H9 (cell line): ENCODE data around the gene HDAC7. TPM values are rescaled to one million over a fixed set of nuclear protein-coding genes. Genes with fewer than 3 reads are reported as not detected.

Experiments
- DNase-seq: peaks from one replicate; pipeline ENCODE4 v3.0.0-alpha.2; 2017
- H2AFZ ChIP-seq: one replicate; pipeline ENCODE4 v1.6.1; 2013; ENCODE audit warnings: mild to moderate bottlenecking, low read length, control low read depth, moderate library complexity
- H2AK5ac ChIP-seq: 2 replicates; pipeline ENCODE4 v1.6.1; 2013; ENCODE audit warnings: low read length, control low read depth, mixed read lengths; ENCODE audit not compliant: insufficient read length
- H2BK120ac ChIP-seq: one replicate; pipeline ENCODE4 v1.6.1; 2013; ENCODE audit warnings: low read depth, mild to moderate bottlenecking, low read length, control low read depth, inconsistent platforms; ENCODE audit not compliant: poor library complexity, severe bottlenecking
- H2BK12ac ChIP-seq: 2 replicates; pipeline ENCODE4 v1.6.1; 2013; ENCODE audit warnings: low read length, control low read depth, mixed read lengths, low read depth; ENCODE audit not compliant: insufficient read length
- H2BK15ac ChIP-seq: 2 replicates; pipeline ENCODE4 v1.6.1; 2013; ENCODE audit warnings: low read depth, low read length, control low read depth
- H2BK20ac ChIP-seq: one replicate; pipeline ENCODE4 v1.6.1; 2013; ENCODE audit warnings: low read depth, mild to moderate bottlenecking, low read length, control low read depth, inconsistent platforms; ENCODE audit not compliant: poor library complexity, severe bottlenecking
- H2BK5ac ChIP-seq: 2 replicates; pipeline ENCODE4 v1.6.1; 2013; ENCODE audit warnings: low read length, control low read depth, mixed read lengths; ENCODE audit not compliant: insufficient read length
- H3K14ac ChIP-seq: 2 replicates; pipeline ENCODE4 v1.6.1; 2013; ENCODE audit warnings: low read length, control low read depth; ENCODE audit not compliant: insufficient read depth
- H3K18ac ChIP-seq: 2 replicates; pipeline ENCODE4 v1.6.1; 2013; ENCODE audit warnings: low read depth, mild to moderate bottlenecking, mixed read lengths, low read length, control low read depth; ENCODE audit not compliant: insufficient read length
- H3K23ac ChIP-seq: 2 replicates; pipeline ENCODE4 v1.6.1; 2013; ENCODE audit warnings: low read length, control low read depth, mixed read lengths, low read depth; ENCODE audit not compliant: insufficient read length
- H3K23me2 ChIP-seq: 2 replicates; pipeline ENCODE4 v1.6.1; 2013; ENCODE audit warnings: low read depth, mild to moderate bottlenecking, mixed read lengths, low read length, control low read depth; ENCODE audit not compliant: insufficient read length, poor library complexity, severe bottlenecking
- H3K27ac ChIP-seq: 2 replicates; pipeline ENCODE4 v1.5.1; 2013; ENCODE audit warnings: low read length, control low read depth, mixed read lengths, low read depth; ENCODE audit not compliant: insufficient read length
- H3K27me3 ChIP-seq: 2 replicates; pipeline ENCODE4 v1.6.1; 2013; ENCODE audit warnings: low read length, control low read depth, inconsistent platforms; ENCODE audit not compliant: insufficient read depth
- H3K4ac ChIP-seq: 2 replicates; pipeline ENCODE4 v1.6.1; 2013; ENCODE audit warnings: low read depth, mild to moderate bottlenecking, control low read depth, inconsistent platforms, low read length, moderate library complexity
- H3K4me1 ChIP-seq: 2 replicates; pipeline ENCODE4 v1.6.1; 2013; ENCODE audit warnings: low read length, control low read depth, inconsistent platforms; ENCODE audit not compliant: insufficient read depth
- H3K4me2 ChIP-seq: 2 replicates; pipeline ENCODE4 v1.6.1; 2013; ENCODE audit warnings: low read length, control low read depth, mixed read lengths; ENCODE audit not compliant: insufficient read length, insufficient read depth
- H3K56ac ChIP-seq: 2 replicates; pipeline ENCODE4 v1.6.1; 2013; ENCODE audit warnings: low read depth, mild to moderate bottlenecking, mixed read lengths, low read length, control low read depth; ENCODE audit not compliant: insufficient read length
- H3K79me1 ChIP-seq: 2 replicates; pipeline ENCODE4 v1.6.1; 2013; ENCODE audit warnings: low read depth, mild to moderate bottlenecking, moderate library complexity, low read length, control low read depth, inconsistent platforms; ENCODE audit not compliant: insufficient read depth, poor library complexity, severe bottlenecking
- H3K79me2 ChIP-seq: 2 replicates; pipeline ENCODE4 v1.6.1; 2013; ENCODE audit warnings: low read length, control low read depth, inconsistent platforms; ENCODE audit not compliant: insufficient read depth
- H3K9ac ChIP-seq: 2 replicates; pipeline ENCODE4 v1.6.1; 2013; ENCODE audit warnings: low read length, control low read depth, mixed read lengths; ENCODE audit not compliant: insufficient read length; ENCODE audit errors: extremely low read depth
- H3K9me3 ChIP-seq: one replicate; pipeline ENCODE4 v1.6.1; 2013; ENCODE audit warnings: low read depth, low read length, inconsistent platforms; ENCODE audit not compliant: control insufficient read depth
- H3T11ph ChIP-seq: one replicate; pipeline ENCODE4 v1.6.1; 2013; ENCODE audit warnings: mild to moderate bottlenecking, low read length, control low read depth, inconsistent platforms
- H4K20me1 ChIP-seq: one replicate; pipeline ENCODE4 v1.6.1; 2013; ENCODE audit not compliant: control insufficient read depth, insufficient read length, insufficient read depth
- H4K5ac ChIP-seq: 2 replicates; pipeline ENCODE4 v1.6.1; 2013; ENCODE audit warnings: low read depth, mild to moderate bottlenecking, mixed read lengths, low read length, control low read depth; ENCODE audit not compliant: insufficient read length
- H4K8ac ChIP-seq: replicated peaks from 2 replicates; pipeline ENCODE4 v1.6.1; 2013; ENCODE audit warnings: low read length, control low read depth, mixed read lengths, low read depth; ENCODE audit not compliant: insufficient read length
- H4K91ac ChIP-seq: 2 replicates; pipeline ENCODE4 v1.6.1; 2013; ENCODE audit warnings: low read depth, mild to moderate bottlenecking, moderate library complexity, mixed read lengths, low read length, control low read depth; ENCODE audit not compliant: insufficient read length
- H3K27ac Mint-ChIP-seq, 3 experiments: 2 replicates in 2 of 3; 3 replicates in 1 of 3; pipeline ENCODE4 v1.8.0; 2020 to 2021; ENCODE audit warnings: mixed read lengths in 3 of 3, mild to moderate bottlenecking in 1 of 3, moderate library complexity in 1 of 3
- H3K27me3 Mint-ChIP-seq: 2 replicates; pipeline ENCODE4 v1.8.0; 2021; ENCODE audit warnings: low read depth, mild to moderate bottlenecking, moderate library complexity, mixed read lengths
- H3K36me3 Mint-ChIP-seq, 3 experiments: 2 replicates in 2 of 3; 3 replicates in 1 of 3; pipeline ENCODE4 v1.8.0; 2020 to 2021; ENCODE audit warnings: low read depth in 3 of 3, mixed read lengths in 3 of 3; ENCODE audit not compliant: insufficient read depth in 1 of 3
- H3K4me1 Mint-ChIP-seq, 2 experiments: 2 replicates each; pipeline ENCODE4 v1.8.0; 2020; ENCODE audit warnings: mixed read lengths in 2 of 2
- H3K4me3 Mint-ChIP-seq, 2 experiments: 2 replicates in 1 of 2; 3 replicates in 1 of 2; pipeline ENCODE4 v1.8.0; 2020 to 2021; ENCODE audit warnings: mild to moderate bottlenecking in 2 of 2, mixed read lengths in 2 of 2, moderate library complexity in 1 of 2
- H3K9me3 Mint-ChIP-seq, 2 experiments: 2 replicates in 1 of 2; 3 replicates in 1 of 2; pipeline ENCODE4 v1.8.0; 2020; ENCODE audit warnings: mild to moderate bottlenecking in 2 of 2, mixed read lengths in 2 of 2, moderate library complexity in 1 of 2
- CTCF ChIP-seq: fragments of 200-600 bp; sonication (generic); conservative IDR thresholded peaks from 3 replicates; pipeline ENCODE4 v1.8.0; 2021; ENCODE audit warnings: antibody characterized with exemption, mild to moderate bottlenecking
- WGBS: extraction: QIAGEN DNeasy Blood & Tissue Kit; methylation state at CpG from one replicate; pipeline ENCODE4 v1.1.7; 2013; ENCODE audit warnings: missing lambda C conversion rate, low lambda C conversion rate, mixed read lengths; ENCODE audit not compliant: insufficient read length; ENCODE audit errors: extremely low coverage; 5-methylcytosine and 5-hydroxymethylcytosine counted together
- total RNA-seq: library from RNA; stranded (reverse); gene quantifications from 2 replicates; pipeline ENCODE4 v1.2.1, GENCODE V29; 2021

HDAC7 gene
- total RNA-seq, 1 experiment from 2014 or later, result 72.1 TPM

DNA sequence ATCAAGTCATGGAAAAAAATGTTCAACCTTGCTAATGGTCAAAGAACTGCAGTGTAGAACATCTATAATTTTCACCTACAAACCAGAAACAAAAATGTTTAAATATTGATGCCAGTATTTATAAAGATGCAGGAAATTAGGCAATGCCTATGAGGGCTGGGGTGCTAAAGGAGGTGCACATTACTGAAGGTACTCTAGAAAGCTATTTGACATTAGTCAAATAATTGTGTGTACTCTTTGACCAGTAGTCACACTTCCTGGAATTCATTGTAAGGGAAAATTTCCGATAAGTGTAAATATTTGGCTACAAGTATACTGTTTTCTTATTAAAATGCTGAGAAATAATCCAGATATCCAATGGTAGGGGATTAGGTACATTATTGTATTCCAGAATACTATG, 36.4 kb upstream of the HDAC7 start:
- H3K4me1 Mint-ChIP-seq, result peaks cover 4 to 9% of the 10 kb centered on the region in 2 experiments
- H3K79me2 ChIP-seq, result no peaks in the 10 kb centered on the region
- H3K9me3 ChIP-seq, result no peaks in the 10 kb centered on the region
- H4K5ac ChIP-seq, result no peak overlapping the region
- no peak overlapping the region for H3K27ac ChIP-seq
- H2BK5ac ChIP-seq, result no peak overlapping the region
- H3K4me2 ChIP-seq, result no peak overlapping the region
- peaks cover under 1% of the 10 kb centered on the region; the same call in 1 of the 2 replicates for H3K4me1 ChIP-seq
- H4K20me1 ChIP-seq, result no peaks in the 10 kb centered on the region
- H2BK20ac ChIP-seq, result no peak overlapping the region
- H4K91ac ChIP-seq, result no peak overlapping the region
- H3K36me3 Mint-ChIP-seq, result no peaks in the 10 kb centered on the region; a peak in 1 of 7 replicates
- no peak overlapping the region for H3K4me3 Mint-ChIP-seq
- H2AFZ ChIP-seq, result no peak overlapping the region
- H3K14ac ChIP-seq, result no peak overlapping the region
- H2AK5ac ChIP-seq, result no peak overlapping the region
- H3K23ac ChIP-seq, result no peak overlapping the region
- H3K9me3 Mint-ChIP-seq, result no peaks in the 10 kb centered on the region
- no peak overlapping the region for H3K4ac ChIP-seq
- H3K9ac ChIP-seq, result no peak overlapping the region
- H2BK12ac ChIP-seq, result no peak overlapping the region
- no peak overlapping the region for H2BK15ac ChIP-seq
- H3K23me2 ChIP-seq, result no peaks in the 10 kb centered on the region
- no peak overlapping the region for H4K8ac ChIP-seq
- WGBS, result no CpG with 5 or more reads among the region's 1 CpG
- DNase-seq, result no peak
- no peak overlapping the region for H3T11ph ChIP-seq
- H3K79me1 ChIP-seq, result no peaks in the 10 kb centered on the region
- H2BK120ac ChIP-seq, result no peak overlapping the region
- H3K27me3 Mint-ChIP-seq, result peaks cover 12% of the 10 kb centered on the region
- H3K27ac Mint-ChIP-seq, result no peak overlapping the region
- H3K27me3 ChIP-seq, result no peaks in the 10 kb centered on the region
- H3K56ac ChIP-seq, result no peak overlapping the region
- H3K18ac ChIP-seq, result no peak overlapping the region
- TF ChIP-seq CTCF, result no peak
